ENCODE data around the gene PROX1.

The PROX1 gene

GRCh38 chr1:213999732-214000131 lies 12.0 kb downstream of the PROX1 start:
- DNase-seq, result no peak

GRCh38 chr1:214002060-214002459 lies 14.3 kb downstream of the PROX1 start:
- peak; percentile 66 to 76 for DNase-seq

- peak; percentile 71 to 76 for DNase-seq
These were observed 14.7 kb downstream of the PROX1 start for GRCh38 chr1:214002472-214002871.

DNA sequence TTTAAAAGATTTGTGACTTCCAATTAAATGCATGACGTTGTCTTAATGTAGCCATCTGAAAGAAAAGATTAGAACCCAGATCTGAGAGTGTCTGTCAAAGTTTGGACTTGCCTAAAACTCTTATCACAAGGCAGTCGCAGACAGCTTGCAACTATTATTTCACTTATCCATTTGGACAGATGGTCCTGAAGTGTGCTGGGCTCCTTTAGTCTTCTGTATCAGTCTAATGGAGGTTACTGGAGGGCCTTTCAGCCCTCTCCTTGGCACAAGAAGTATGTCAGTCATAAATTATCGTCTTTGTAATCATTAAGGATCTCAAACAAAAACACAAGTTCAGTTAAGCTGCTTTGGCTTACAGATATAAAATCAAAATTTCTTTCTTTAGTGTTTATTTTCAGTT lies 15.5 kb downstream of the PROX1 start:
- DNase-seq, result no peak

DNA sequence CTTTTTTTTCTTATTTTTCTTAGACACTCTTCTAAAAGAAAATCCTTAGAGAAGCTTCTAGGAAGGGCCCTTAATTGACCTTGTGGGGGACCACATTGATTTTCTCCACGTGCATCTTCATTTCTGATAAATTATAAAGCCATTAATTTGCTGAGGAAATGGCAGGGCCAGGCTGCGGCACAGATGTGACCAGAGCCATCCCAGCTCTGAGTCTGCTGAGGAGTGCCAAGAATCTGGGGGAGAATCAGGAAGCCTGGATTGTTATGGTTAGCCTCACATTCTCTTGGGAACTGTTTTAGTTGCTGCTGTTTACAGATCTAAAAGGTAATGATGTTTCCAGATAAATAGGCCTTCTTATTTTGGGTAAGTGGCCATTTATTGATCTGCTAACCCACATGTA lies 16.2 kb downstream of the PROX1 start:
- no peak for DNase-seq

- DNase-seq, result no peak
These were observed 17.0 kb downstream of the PROX1 start for GRCh38 chr1:214004795-214005194.

DNA sequence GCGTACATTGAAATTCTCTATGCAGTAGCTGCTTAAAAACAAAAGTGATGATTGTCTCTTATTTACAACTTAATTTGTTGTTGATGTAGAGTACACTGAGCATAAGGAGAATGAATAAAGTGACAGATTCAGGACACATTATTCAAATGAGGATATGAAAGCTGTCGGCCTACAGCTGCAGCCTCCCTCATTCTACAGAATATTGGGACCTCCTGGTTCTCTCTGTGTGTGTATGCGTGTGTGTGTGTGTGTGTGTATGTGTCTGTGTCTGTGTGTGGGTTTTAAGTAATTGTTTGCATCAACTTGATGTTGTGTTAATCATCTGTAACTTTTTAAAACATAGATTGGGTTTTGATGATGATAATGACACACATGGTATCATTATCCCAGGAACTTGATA lies 17.9 kb downstream of the PROX1 start:
- no peak for DNase-seq

GRCh38 chr1:214006845-214007244 lies 19.1 kb downstream of the PROX1 start:
- no peak for DNase-seq

DNA sequence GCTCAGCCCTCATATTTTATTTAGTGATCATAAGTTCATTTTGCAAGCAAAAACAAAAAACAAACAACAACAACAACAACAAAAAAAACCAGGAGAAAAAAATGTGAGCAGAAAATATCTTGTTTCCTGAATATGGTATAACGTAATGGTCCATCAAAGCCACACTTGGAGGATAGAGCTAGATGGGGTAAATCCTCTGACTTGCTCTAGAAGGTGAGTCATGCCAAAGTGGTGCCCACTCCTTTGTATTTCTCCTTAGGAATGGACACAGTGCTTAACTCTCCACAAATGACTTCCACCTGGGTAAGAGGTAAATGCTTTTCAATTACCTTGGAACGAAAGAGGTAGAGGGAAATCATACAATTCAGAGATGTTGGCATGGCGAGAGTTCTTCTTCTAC lies 20.6 kb downstream of the PROX1 start:
- no peak for DNase-seq

DNA sequence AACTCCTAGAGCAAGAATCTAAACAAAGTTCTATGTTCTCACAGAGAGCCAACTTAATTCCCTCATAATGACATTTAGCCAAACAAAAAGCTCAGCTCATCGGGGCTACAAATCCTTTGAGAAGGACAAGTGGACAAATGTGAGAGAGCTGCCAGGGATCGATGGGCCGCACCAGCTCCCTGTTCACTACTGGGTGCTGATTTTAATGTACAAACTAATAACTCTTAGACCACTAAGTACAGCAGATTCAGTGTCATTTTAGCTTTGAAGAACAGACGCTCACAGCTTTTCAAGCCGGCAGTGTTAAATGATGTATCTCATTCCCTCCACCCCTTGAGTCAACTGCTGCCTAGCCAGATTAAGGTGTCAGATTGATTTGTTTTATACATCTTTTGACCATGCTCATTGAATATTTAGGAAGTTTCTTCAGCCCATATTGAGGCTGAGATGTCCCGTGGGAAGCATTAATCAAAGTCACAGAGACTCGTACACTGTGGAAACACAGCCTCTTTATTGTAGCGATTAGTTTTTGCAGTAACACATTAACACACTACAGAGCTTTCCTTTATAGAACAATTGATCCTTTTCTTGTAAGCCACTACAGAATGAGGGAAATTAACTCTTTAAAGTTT lies 21.1 kb downstream of the PROX1 start:
- DNase-seq, result no peak

- no peak for DNase-seq
These were observed 21.8 kb downstream of the PROX1 start for GRCh38 chr1:214009423-214010196.

DNA sequence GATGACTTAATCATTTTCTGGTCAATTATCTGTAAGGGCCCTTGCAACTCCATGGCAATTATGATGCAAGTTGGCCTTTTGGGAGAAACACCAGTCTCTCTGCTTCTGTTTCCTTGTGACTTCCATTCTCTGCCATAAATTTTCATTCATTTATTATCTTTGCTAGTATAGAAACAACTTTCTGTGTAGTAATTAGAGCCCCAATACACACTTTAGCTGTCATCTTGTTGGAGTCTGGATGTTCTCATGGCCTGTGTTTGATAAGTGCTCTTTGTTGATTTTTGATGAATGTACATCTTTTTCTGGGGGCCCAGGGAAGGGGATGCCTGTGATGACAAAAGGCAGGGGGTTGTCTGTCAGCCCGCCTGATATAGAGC lies 22.4 kb downstream of the PROX1 start:
- no peak for DNase-seq

DNA sequence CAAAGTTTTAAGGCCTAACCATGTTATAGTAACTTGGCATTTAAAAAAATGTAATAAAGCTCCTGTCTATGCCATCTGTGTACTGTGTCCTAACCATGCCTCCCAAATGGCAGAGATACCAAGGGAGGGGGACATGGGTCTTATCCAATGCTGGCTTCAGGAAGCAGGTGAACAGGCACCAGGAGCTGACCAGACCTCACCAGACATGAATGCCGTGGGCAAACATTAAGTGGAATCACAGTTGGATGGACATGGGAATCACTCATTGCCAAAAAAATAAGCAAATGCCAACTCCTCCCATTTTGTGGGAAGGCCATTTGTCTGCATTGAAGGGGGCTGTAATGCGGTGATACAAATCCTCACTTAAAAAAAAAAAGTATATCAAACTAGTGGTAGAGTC lies 22.9 kb downstream of the PROX1 start:
- DNase-seq, result peak in 1 of 2 experiments; percentile 17

GRCh38 chr1:214012418-214012817 lies 24.6 kb downstream of the PROX1 start:
- no peak for DNase-seq

DNA sequence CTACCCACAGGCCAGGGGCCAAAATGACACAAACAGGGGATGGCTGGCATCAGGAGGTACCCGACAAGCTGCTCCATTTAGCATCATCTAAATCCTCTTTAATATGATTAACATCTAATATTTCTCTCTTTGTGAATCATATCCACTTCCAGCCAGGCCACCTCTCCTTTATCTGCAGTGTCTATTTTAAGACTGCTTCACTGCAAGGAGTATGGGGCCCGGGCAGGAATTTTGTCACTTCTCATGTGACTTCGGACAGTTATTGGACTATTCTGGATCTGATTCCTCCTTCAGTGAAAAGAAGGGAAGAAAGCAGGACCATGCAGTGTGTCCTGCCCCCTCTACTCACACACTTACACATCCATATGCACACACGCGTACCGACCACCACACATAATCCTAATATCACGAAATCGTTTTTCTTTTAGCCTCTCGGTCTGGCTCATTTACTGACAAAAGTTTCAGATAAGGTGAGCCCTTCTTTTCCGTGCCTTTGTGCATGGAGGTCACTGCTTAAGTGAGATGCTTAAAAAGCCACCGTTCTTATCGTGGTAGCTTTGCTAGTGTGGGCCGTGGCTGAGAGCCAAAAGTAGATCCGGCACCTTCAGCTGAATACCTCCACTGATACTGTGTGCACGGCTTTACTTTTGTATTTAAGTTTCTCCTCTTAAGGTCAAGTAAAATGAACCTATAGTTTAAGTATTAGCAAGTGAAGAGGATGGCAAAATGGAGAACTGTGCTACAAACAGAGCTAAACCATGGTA lies 26.0 kb downstream of the PROX1 start:
- DNase-seq, result no peak

DNA sequence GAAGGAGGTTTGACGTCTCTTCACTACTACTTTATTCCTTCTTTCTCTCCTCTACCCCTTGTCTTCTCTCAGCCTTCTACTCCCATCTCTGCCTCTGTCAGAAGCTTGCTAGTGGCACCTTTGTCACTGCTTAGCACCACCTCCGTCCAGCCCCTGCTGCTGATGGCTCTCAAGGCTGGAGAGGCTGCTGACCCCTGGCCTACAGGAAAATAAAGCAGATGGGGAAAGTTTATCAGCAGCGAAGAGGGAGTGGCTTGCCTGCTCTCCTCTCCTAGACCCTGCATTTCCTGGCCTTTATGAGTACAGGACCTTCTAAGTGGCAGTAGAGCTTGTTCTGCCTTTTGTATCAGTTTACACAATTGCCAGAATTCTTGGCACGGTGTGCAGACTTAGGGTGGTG lies 27.0 kb downstream of the PROX1 start:
- no peak for DNase-seq

DNA sequence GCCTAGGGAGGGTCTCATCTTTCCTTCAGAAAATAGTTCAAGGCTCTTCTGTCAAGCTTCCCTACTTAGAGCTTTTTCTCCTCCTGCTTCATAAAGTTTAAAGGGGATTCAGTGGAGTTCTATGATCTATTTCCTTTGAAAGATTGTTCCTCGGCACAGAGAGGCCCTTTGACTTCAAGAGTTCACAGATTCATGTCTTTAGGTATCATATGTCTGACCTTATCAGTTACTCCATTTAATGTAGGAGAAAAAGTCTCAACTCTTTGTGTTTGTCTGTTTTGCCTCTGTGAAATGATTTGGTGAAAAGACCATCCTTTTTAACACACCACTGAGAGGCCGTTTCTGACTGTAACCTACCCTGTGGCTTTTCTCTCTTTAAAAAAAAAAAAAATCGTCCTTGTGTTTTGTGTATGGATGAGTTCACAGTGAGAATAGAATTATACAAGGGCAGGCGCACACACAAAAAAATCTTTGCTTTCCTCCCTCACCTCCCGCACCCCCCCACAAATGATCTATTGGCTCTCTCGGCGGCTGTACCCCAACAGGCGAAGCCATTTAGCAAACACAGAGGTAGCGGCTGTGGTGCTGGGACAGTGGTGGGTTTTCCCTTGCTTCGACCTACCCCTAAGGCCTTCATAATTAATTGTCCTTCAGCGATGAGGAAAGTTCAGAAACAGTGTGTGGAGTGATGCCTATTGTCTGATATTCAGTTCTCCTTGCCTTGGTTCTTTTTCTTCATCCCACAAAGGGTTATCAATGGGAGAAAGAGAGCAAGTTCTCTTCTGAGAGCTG lies 29.6 kb downstream of the PROX1 start:
- DNase-seq, result no peak

DNA sequence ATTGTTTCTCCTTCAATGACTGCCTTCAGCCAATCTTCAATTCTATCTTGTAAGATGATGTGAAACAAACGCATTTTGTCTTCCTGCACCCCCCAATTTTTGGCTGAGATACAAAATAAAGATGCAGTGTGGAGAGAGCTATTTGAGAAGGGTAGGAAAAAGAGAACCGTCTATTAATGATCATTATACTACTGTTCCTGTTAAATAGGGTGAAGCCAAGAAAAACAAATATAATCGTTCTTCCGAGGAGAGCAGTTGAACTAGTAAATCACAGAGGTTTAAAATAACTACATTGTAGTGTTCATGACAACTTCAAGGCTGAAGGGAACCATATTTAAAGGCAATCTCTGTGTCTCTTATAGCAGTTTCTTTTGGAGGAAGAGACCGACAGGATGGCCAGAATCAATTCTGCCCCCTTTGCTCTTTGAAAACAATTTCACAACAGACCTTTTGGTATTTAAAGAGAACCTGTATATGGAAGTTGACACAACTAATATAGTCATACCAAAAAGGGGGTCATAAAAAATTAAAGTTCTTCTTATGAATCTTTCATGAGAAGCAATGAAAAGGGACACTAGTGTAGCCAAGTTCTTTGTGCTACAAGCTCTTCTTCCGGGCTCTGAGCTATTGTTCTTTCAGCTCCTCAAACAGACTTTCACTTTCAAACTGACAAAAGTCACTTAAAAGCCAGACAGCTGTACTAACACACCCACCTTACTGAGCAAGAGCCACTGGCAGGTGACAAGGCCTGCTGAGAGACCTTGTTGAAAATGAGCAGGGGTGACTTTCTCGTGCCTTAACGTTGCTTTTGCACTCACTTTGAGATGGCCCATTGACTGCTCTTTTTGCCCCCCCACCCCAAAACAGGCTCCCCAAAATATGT lies 30.9 kb downstream of the PROX1 start:
- peak; percentile 86 to 94 for DNase-seq

- DNase-seq, result peak; percentile 39 to 76
These were observed 31.7 kb downstream of the PROX1 start for GRCh38 chr1:214019499-214019898.

DNA sequence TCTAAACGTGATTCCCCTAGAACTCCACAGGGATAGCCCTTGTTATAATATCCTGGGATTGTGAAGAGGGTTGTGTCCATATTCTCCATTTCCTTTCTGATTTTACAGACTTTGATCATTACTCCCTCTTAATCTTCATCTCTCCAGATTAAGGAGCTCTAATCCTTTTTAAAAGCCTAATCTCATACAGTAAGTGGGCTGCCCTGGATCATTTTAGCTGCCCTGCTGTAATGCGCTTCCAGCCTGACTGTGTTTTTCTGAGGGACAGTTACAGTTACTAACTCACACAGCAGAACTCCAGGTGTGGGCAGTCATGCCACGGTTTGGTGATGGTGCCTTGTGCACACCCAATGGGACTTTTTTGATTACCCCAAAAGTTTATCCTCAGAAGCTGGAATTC lies 33.5 kb downstream of the PROX1 start:
- DNase-seq, result no peak

DNA sequence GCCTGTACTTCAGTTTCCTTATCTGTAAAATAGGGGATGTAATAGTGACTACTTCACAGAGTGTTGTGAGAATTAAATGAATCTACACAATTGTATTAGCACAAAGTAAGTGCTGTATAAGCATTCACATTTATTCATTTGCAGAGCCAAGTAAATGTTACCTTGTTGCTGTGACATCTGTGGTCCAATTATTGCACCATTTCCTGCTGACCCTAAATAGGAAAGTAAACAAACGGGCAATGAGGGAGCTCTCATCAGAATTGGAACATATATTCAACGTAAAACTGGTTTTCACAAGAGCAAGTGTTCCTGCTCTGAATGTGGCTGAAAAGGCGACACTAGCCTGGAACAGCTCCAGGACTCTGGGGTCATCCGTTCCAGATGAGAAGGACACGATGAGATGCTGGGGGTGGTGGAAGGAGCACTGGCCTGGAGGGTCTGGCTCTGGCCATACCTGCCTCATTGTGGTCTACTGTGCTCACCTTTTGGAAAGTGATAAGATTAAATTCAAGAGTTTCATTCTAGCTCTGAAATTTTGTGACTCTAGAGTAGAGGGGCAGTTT lies 34.5 kb downstream of the PROX1 start:
- DNase-seq, result no peak

Measured in SHP77 (cell line).